H1 (cell line): Measurements from ENCODE around the gene CHRNA5. TPM values are rescaled to one million over a fixed set of nuclear protein-coding genes. Genes with fewer than 3 reads are reported as not detected.

Experiments
- CTCF ChIA-PET: fragments of 300-600 bp; sonication (Branson Sonifier 250); formaldehyde crosslinking; loops from one replicate; lab custom pipeline; 2021; ENCODE audit not compliant: partially characterized antibody; lab: Charles Lee
- POLR2A ChIA-PET: fragments of 300-600 bp; sonication (Branson Sonifier 250); formaldehyde crosslinking; loops from one replicate; lab custom pipeline; 2021; ENCODE audit warnings: inconsistent platforms; ENCODE audit not compliant: partially characterized antibody; lab: Charles Lee
- DNase-seq, 2 experiments: peaks; one replicate each; pipeline versions ENCODE4 v3.0.0 to v3.0.0-alpha.2; 2010 to 2022; ENCODE audit warnings: low spot score in 2 of 2, low read depth in 1 of 2, mixed read lengths in 1 of 2
- FAIRE-seq: peaks from 2 replicates; lab custom pipeline; 2011; peaks lifted over from hg19 to GRCh38; lab: Jason Lieb, UNC
- H2AFZ ChIP-seq: 2 replicates; pipeline ENCODE4 v1.8.1; 2012; ENCODE audit warnings: low read length, inconsistent platforms
- H2AK5ac ChIP-seq: 2 replicates; pipeline ENCODE4 v1.6.1; 2013; ENCODE audit warnings: low read depth, low read length
- H2BK120ac ChIP-seq: replicated peaks from 2 replicates; pipeline ENCODE3; 2013; ENCODE audit warnings: low read depth, low read length, inconsistent platforms
- H2BK12ac ChIP-seq: 2 replicates; pipeline ENCODE4 v1.6.1; 2013; ENCODE audit warnings: low read depth, low read length
- H2BK15ac ChIP-seq: 2 replicates; pipeline ENCODE4 v1.6.1; 2013; ENCODE audit warnings: low read length
- H2BK20ac ChIP-seq: 2 replicates; pipeline ENCODE4 v1.6.1; 2013; ENCODE audit warnings: low read length
- H2BK5ac ChIP-seq: 2 replicates; pipeline ENCODE4 v1.6.1; 2013; ENCODE audit warnings: low read depth, low read length
- H3K14ac ChIP-seq: 2 replicates; pipeline ENCODE4 v1.6.1; 2013; ENCODE audit warnings: inconsistent platforms; ENCODE audit not compliant: insufficient read length
- H3K18ac ChIP-seq: 2 replicates; pipeline ENCODE4 v1.6.1; 2013; ENCODE audit warnings: low read length; ENCODE audit errors: extremely low read depth
- H3K23ac ChIP-seq: 2 replicates; pipeline ENCODE4 v1.6.1; 2013; ENCODE audit warnings: inconsistent platforms; ENCODE audit not compliant: insufficient read length
- H3K23me2 ChIP-seq: 2 replicates; pipeline ENCODE4 v1.6.1; 2013; ENCODE audit warnings: low read depth, low read length
- H3K27ac ChIP-seq: 2 replicates; pipeline ENCODE4 v1.6.1; 2011; ENCODE audit warnings: low read depth, low read length, inconsistent platforms
- H3K27me3 ChIP-seq, 4 experiments: replicated peaks in 1 of 4; 1 replicate in 1 of 4; 2 replicates in 3 of 4; pipeline versions ENCODE4 v1.6.1 to v1.8.1; 2011 to 2013; ENCODE audit warnings: low read length in 3 of 4, mild to moderate bottlenecking in 3 of 4, inconsistent platforms in 2 of 4, mixed read lengths in 2 of 4, moderate library complexity in 1 of 4; ENCODE audit not compliant: control insufficient read depth in 3 of 4, insufficient read depth in 3 of 4; ENCODE audit errors: extremely low read depth in 1 of 4
- H3K36me3 ChIP-seq, 4 experiments: 2 replicates each; pipeline versions ENCODE4 v1.6.1 to v1.8.1; 2011 to 2013; ENCODE audit warnings: mild to moderate bottlenecking in 4 of 4, low read length in 3 of 4, moderate library complexity in 2 of 4, control low read depth in 1 of 4, inconsistent platforms in 1 of 4; ENCODE audit not compliant: insufficient read depth in 4 of 4, control insufficient read depth in 2 of 4
- H3K4ac ChIP-seq: replicated peaks from 2 replicates; pipeline ENCODE3; 2013; ENCODE audit warnings: low read length, low read depth, mixed read lengths, inconsistent platforms; ENCODE audit not compliant: insufficient read length
- H3K4me1 ChIP-seq, 4 experiments: replicated peaks in 1 of 4; 1 replicate in 1 of 4; 2 replicates in 3 of 4; pipeline versions ENCODE4 v1.6.1 to v1.8.1; 2011 to 2013; ENCODE audit warnings: low read length in 3 of 4, inconsistent platforms in 2 of 4, mixed read lengths in 1 of 4; ENCODE audit not compliant: insufficient read depth in 4 of 4, control insufficient read depth in 3 of 4
- H3K4me2 ChIP-seq, 2 experiments: 2 replicates each; pipeline versions ENCODE4 v1.6.1 to v1.8.1; 2011 to 2013; ENCODE audit warnings: low read depth in 2 of 2, low read length in 2 of 2, control low read depth in 1 of 2, inconsistent platforms in 1 of 2, mild to moderate bottlenecking in 1 of 2; ENCODE audit not compliant: insufficient read depth in 1 of 2
- H3K4me3 ChIP-seq, 4 experiments: fragments of 200-600, 300-600 bp in 1 of 4; sonication (generic), shearing (Covaris generic), sonication (Bioruptor Twin) in 1 of 4; 2 replicates each; pipeline versions ENCODE4 v1.5.1 to v1.8.1; 2011 to 2016; ENCODE audit warnings: low read length in 4 of 4, low read depth in 3 of 4, control low read depth in 2 of 4, inconsistent platforms in 2 of 4, mild to moderate bottlenecking in 2 of 4, mixed read lengths in 1 of 4, moderate library complexity in 1 of 4; ENCODE audit not compliant: insufficient read depth in 2 of 4; ENCODE audit errors: extremely low read depth in 1 of 4
- H3K56ac ChIP-seq: replicated peaks from 2 replicates; pipeline ENCODE3; 2013; ENCODE audit warnings: low read depth, mild to moderate bottlenecking, mixed read lengths, low read length, inconsistent platforms; ENCODE audit not compliant: insufficient read length
- H3K79me1 ChIP-seq: 2 replicates; pipeline ENCODE4 v1.6.1; 2013; ENCODE audit warnings: low read depth, low read length, control low read depth
- H3K79me2 ChIP-seq, 2 experiments: 2 replicates each; pipeline versions ENCODE4 v1.6.1 to v1.8.1; 2012 to 2013; ENCODE audit warnings: low read length in 2 of 2, mild to moderate bottlenecking in 2 of 2, inconsistent platforms in 1 of 2; ENCODE audit not compliant: insufficient read depth in 2 of 2, control insufficient read depth in 1 of 2
- H3K9ac ChIP-seq, 4 experiments: replicated peaks in 1 of 4; 1 replicate in 1 of 4; 2 replicates in 3 of 4; pipeline versions ENCODE4 v1.6.1 to v1.8.1; 2011 to 2013; ENCODE audit warnings: low read depth in 3 of 4, low read length in 3 of 4, control low read depth in 2 of 4, mild to moderate bottlenecking in 2 of 4, moderate library complexity in 2 of 4, inconsistent platforms in 1 of 4; ENCODE audit errors: extremely low read depth in 1 of 4
- H3K9me3 ChIP-seq, 2 experiments: 2 replicates each; pipeline versions ENCODE4 v1.6.1 to v1.8.1; 2012 to 2013; ENCODE audit warnings: mild to moderate bottlenecking in 2 of 2, moderate library complexity in 2 of 2, control low read depth in 1 of 2, inconsistent platforms in 1 of 2, low read depth in 1 of 2, low read length in 1 of 2, mixed read lengths in 1 of 2; ENCODE audit not compliant: insufficient read depth in 2 of 2
- H4K20me1 ChIP-seq, 2 experiments: replicated peaks in 1 of 2; 2 replicates each; pipeline versions ENCODE3 to v1.8.1; 2011 to 2013; ENCODE audit warnings: inconsistent platforms in 2 of 2, low read length in 2 of 2, mild to moderate bottlenecking in 1 of 2; ENCODE audit not compliant: insufficient read depth in 2 of 2, control insufficient read depth in 1 of 2
- H4K5ac ChIP-seq: 2 replicates; pipeline ENCODE4 v1.6.1; 2013; ENCODE audit warnings: low read length, low read depth, mixed read lengths, inconsistent platforms; ENCODE audit not compliant: insufficient read length
- H4K8ac ChIP-seq: 2 replicates; pipeline ENCODE4 v1.8.0; 2013; ENCODE audit warnings: mild to moderate bottlenecking, moderate library complexity, low read length, inconsistent platforms; ENCODE audit not compliant: insufficient read depth; ENCODE audit errors: extremely low read depth
- H4K91ac ChIP-seq: replicated peaks from 2 replicates; pipeline ENCODE3; 2013; ENCODE audit warnings: low read length, mixed read lengths, inconsistent platforms; ENCODE audit not compliant: insufficient read length
- EGR1 ChIP-seq: IDR thresholded peaks from 2 replicates; pipeline ENCODE4 v1.6.1; 2011; ENCODE audit warnings: low read depth, low read length, borderline replicate concordance
- JUN ChIP-seq: IDR thresholded peaks from 2 replicates; pipeline ENCODE4 v1.6.1; 2011; ENCODE audit warnings: low read depth, mild to moderate bottlenecking, improper control_type of control experiment, low read length
- SRF ChIP-seq: IDR thresholded peaks from 2 replicates; pipeline ENCODE4 v1.6.1; 2011; ENCODE audit warnings: mild to moderate bottlenecking, low read depth, low read length, moderate library complexity
- WGBS, 2 experiments: shearing (Covaris generic) in 1 of 2; methylation state at CpG; one replicate each; pipeline versions ENCODE4 v1.1.6 to v1.1.7; 2013 to 2015; ENCODE audit warnings: low lambda C conversion rate in 2 of 2, mixed read lengths in 2 of 2, inconsistent platforms in 1 of 2, low coverage in 1 of 2, missing lambda C conversion rate in 1 of 2; ENCODE audit not compliant: insufficient replicate concordance in 2 of 2, insufficient coverage in 1 of 2, insufficient read length in 1 of 2; ENCODE audit errors: extremely low coverage in 1 of 2, missing lambda C conversion rate in 1 of 2; 5-methylcytosine and 5-hydroxymethylcytosine counted together
- polyA plus RNA-seq, 7 experiments: library from polyadenylated mRNA; depleted of rRNA in 3 of 7; stranded (reverse) in 5 of 7; unstranded in 2 of 7; fragments of >200 nt in 5 of 7; fragments of 200-250 nt in 2 of 7; gene quantifications; 1 replicate in 5 of 7; 2 replicates in 1 of 7; 4 replicates in 1 of 7; pipeline versions ENCODE4 v1.2.1 to v1.2.3, GENCODE V29; 2011 to 2013; ENCODE audit warnings: missing spikeins in 2 of 7, mixed read lengths in 2 of 7
- total RNA-seq: library from RNA; stranded (reverse); fragmentation: NEBNext Ultra II Directional; extraction: Animal tissue kit (Norgen Biotek cat#: 25700); gene quantifications from 2 replicates; pipeline ENCODE4 v1.2.1, GENCODE V29; 2021

CHRNA5 gene
- total and polyA plus RNA-seq, 2 of the 8 experiments (the other 6 are each of a cell fraction or from before 2014, with no cell fraction given): 13.5 to 31.4 TPM

DNA sequence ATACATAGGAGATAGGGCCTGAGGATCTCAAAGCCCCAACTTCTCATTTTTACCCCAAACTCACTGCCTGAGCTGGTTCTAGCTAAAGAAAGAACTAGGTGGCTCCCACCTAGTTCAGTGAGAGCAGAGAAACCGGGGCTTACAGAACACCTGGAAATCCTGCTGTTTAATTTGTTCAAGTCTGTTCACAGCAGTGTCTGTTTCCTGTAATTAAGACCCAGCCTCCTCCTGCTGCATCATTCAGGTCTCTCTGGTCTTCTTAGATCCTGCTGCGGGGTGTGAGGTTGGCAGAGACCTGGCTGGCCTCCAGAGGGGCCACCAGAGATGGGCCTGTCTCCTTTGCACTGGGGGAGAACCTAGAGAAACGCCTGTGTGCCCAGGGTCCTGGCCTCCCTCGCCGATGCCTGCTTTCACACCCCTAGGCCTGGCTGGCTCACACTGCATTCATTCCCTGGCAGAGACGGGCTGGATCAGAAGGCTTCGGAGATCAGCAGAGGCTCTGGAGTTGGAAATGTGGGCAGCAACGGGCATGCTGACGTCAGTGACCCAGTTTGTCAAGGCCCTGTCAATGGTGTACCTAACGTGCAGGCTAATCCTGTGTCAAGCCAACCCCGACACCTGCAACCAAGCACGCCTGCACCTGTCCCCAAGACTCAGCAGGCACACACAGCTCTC lies 60.4 kb downstream of the CHRNA5 start:
- Histone ChIP-seq H3K4me2 (no peak overlapping the region), H4K20me1 (no peaks in the 10 kb centered on the region), H3K27me3 (peaks cover 4 to 17% (median 15%) of the 10 kb centered on the region in 4 experiments), H4K91ac (no peak overlapping the region), H2AFZ (no peak overlapping the region), H3K4ac (no peak overlapping the region), H3K4me3 (no peak overlapping the region), H3K9ac (no peak overlapping the region), H3K14ac (no peak overlapping the region), H3K18ac (no peak overlapping the region), H3K27ac (no peak overlapping the region), H2BK5ac (no peak overlapping the region), H4K8ac (no peak overlapping the region), H2AK5ac (no peak overlapping the region), H4K5ac (no peak overlapping the region), H3K9me3 (no peaks in the 10 kb centered on the region), H3K4me1 (peaks cover 0 to 3% (median 0%) of the 10 kb centered on the region in 4 experiments; a peak in 1 of 7 replicates), H2BK12ac (no peak overlapping the region), H3K79me1 (peaks cover 2% of the 10 kb centered on the region; the same call in 1 of the 2 replicates), H2BK20ac (no peak overlapping the region), H2BK120ac (no peak overlapping the region), H3K23me2 (peaks cover 3% of the 10 kb centered on the region; the same call in 1 of the 2 replicates), H3K79me2 (no peaks in the 10 kb centered on the region), H3K56ac (no peak overlapping the region), H3K36me3 (peaks cover 0 to 3% (median 0%) of the 10 kb centered on the region in 4 experiments; a peak in 1 of 8 replicates), H2BK15ac (no peak overlapping the region), H3K23ac (no peak overlapping the region)
- FAIRE-seq (no peak), DNase-seq (no peak)
- TF ChIP-seq SRF: no peak
- no peak for TF ChIP-seq JUN
- TF ChIP-seq EGR1: no peak
- CTCF ChIA-PET: interaction anchor here (0.6 to 6.1 kb wide), 7 partner anchors 12 to 114 kb away, joined by 3 to 49 read pairs (median 4); no protein-coding TSS in a partner anchor
- WGBS, 2 experiments: 95% methylated on average over 12 of the region's 12 CpGs; no CpG with 5 or more reads in 1 of the 2 experiments
- POLR2A ChIA-PET: no interaction called here
